GM12873 (cell line): Measurements from ENCODE around the gene KRT32.

ENCODE experiments used
- CTCF ChIP-seq: IDR thresholded peaks from 2 replicates; pipeline ENCODE4 v1.5.1; 2012; ENCODE audit warnings: low read depth, mild to moderate bottlenecking, moderate library complexity, low read length, control low read depth; ENCODE audit not compliant: insufficient read depth; ENCODE audit errors: missing control alignments

KRT32 gene

GRCh38 chr17:41439375-41439774 is 27.8 kb downstream of the KRT32 start:
- TF ChIP-seq CTCF, result no peak

GRCh38 chr17:41437769-41438168 is 29.4 kb downstream of the KRT32 start:
- no peak for TF ChIP-seq CTCF

- no peak for TF ChIP-seq CTCF
Observed at GRCh38 chr17:41437254-41437653, 29.9 kb downstream of the KRT32 start.

GRCh38 chr17:41434415-41434814 is 32.8 kb downstream of the KRT32 start:
- no peak for TF ChIP-seq CTCF

GRCh38 chr17:41434005-41434404 is 33.2 kb downstream of the KRT32 start:
- TF ChIP-seq CTCF, result no peak

GRCh38 chr17:41433586-41433985 is 33.6 kb downstream of the KRT32 start:
- TF ChIP-seq CTCF, result no peak

GRCh38 chr17:41429667-41430066 is 37.5 kb downstream of the KRT32 start:
- no peak for TF ChIP-seq CTCF

- no peak for TF ChIP-seq CTCF
Observed at GRCh38 chr17:41428591-41429291, 38.4 kb downstream of the KRT32 start.
